ENCODE results near the gene MAD2L2.

The MAD2L2 gene

DNA sequence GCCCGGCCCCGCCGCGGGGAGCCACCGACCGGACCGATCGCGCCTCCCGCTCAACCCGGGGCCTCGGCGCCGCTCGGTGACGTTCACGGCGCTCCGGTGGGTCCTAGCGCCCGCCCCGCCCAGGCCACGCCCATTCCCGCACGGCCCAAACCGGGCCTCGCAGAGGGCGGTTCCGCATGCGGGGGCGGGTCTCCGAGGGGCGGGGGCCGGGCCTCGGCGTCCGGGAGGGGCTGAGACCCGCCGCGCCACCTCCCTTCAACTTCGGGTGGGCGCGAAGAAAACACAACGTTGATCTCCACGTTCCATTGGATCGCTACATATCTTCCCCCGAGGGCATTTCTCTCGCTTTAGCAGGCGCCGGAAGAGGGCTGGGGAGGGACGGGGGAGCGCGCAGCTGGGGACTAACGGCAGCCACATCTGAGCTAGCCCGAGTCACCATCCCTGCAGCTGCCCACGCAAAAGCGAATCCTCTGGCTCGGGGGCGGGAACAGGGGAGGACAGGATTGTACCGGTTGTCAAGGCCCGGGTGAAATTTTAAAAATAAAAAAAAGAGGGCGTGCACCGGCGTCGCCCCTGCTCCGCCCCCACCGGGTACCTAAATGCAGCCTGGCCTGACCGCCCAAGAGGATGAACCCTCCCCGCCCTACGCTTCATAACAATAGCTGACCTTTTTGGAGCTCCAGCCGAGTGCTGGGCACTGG lies at the start of gene MAD2L2:
MAD2L2 (minus strand) TSS at position 78 of the 701 bp plus-strand sequence. CDS start 547 bp downstream, outside the sequence.
- DNase-seq = peak; percentile 81

DNA sequence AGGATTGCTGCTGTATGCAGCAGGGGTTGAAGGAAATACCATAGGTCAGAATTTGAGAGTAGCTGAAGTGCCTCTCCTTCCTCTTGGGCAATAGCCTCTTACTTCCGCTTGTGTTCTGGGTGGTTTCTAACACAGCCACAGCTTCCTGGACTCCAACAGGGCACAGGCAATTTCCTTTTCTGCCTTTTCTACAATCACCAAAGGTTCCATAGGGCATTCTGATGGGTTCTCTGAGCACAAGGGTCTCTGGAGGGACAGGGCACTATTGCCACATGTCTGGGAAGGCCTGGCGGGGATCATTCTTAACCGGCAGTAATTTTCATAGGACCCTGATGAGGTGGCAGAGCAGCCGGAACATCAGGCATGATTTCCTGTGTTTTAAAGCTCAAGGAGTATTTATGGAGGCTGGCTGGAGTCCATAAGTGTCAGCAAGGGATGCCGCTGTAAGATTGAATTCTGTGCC lies 49.5 kb upstream of the MAD2L2 start:
- DNase-seq = peak; percentile 84

DNA sequence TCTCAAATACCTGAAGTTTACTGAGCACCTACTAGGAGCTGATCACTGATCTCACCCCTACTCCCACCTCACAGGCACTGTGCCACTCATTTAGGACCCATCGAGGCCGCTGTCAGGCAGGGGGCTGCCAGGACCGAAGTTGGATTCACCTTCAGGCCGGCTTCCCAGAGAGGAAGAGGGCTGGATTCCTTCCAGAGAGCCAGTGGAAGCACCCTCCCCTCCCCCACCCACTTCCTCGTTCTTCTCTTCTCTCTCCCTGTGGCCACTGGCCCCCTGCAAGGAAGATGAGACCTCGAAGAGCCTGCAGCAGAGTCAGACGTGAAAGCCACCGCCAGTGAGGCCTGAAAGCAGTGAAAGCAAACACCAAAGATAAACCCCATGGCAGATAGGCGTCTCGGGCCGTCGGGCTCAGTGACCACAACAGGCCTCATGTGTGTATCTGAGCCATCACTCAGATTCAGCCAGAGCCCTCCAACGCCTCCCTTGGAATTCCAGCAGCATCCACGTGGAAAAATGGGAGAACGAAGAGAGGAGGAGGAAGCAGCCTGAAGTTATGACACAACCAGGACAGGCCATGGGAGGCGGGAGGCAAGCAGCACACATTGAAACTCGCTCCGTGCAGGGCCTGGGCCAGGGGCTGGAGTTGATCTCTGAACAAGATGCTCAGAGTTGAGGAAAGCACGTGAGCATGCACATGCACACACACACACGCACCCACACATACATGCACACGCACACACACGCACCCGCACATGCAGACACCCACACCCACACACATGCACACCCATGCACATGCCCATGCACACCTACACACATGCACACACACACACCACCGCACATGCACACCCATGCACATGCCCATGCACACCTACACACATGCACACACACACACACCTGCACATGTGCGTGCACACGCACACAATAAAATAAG lies 48.8 kb upstream of the MAD2L2 start:
- peak; percentile 33 for DNase-seq

DNA sequence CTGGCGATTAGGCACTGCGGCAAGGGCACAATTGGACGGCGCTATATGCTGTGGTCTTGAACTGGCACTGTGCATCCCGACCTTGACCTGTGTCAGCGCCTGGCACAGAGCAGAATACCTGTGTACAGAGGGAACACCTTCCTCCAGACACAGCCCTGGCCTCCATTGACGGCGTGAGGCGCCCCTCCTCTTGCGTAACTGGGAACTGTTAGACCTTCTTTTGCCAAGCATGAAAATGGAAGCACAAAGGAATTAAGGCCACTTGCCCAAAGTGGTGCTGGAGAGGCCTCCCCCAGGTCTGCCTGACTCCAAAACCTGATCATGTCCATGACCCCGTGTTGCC lies 48.2 kb upstream of the MAD2L2 start:
- no peak for DNase-seq

DNA sequence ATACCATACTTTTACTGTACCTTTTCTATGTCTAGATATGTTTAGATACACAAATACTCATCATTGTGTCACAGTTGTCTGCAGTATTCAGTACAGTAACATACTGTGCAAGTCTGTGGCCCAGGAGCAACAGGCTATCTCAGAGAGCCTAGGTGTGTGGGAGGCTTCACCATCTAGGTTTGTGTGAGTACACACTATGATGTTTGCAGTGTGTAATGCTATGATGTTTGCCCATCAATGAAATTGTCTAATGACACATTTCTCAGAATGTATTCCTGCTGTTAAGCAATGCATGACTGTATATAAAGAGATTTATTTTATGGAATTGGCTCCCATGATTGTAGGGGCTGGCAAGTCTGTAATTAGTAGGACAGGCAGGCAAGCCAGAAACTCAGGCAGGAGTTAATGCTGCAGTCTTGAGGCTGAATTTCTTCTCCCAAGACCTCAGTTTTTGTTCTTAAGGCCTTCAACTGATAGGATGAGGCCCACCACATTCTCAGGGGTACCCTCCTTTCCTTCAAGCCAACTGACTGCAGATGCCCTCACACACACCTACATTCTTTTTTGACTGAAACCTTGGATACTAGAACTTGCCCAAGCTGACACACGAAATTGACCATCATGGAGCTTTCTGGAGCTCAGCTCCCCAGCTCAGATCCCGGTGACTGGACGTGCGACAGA lies 47.3 kb upstream of the MAD2L2 start:
- no peak for DNase-seq

DNA sequence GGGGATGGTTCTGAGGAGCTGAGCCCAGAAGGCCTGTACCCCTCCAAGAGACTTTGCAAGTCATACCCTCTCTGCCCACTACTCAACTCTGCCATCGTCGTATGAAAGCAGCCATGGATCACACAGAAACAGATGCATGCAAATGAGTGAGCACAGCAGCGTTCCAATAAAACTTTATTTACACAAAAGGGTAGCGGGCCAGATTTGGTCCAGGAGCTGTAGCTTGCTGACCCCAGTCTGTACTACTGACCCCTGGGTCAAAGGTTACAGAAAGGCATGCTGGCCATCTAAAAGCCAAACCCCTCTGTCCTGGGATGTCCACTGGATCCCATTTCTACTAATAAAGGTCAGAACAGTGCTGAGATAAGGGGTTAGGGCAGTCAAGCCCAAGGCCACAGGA lies 46.2 kb upstream of the MAD2L2 start:
- no peak for DNase-seq

DNA sequence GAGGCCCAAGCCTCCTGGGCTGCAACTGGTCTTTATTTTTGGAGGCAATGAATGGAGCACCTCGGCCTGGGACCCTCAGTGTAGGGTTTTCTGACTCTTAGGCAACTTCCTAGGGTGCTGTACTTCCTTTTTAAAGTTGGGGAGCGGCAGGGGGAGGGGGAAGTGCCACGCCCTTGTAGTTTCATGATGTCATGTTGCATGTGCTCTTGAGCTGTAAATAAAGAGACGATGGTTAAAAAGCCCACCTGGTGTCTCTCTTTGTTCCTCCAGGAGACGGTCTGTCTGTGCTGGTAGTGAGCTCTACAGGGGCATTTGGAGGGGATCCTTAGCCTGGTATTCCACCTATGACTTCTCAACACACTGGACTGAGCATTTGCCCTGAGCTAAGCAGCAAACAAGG lies 44.7 kb upstream of the MAD2L2 start:
- DNase-seq = no peak

DNA sequence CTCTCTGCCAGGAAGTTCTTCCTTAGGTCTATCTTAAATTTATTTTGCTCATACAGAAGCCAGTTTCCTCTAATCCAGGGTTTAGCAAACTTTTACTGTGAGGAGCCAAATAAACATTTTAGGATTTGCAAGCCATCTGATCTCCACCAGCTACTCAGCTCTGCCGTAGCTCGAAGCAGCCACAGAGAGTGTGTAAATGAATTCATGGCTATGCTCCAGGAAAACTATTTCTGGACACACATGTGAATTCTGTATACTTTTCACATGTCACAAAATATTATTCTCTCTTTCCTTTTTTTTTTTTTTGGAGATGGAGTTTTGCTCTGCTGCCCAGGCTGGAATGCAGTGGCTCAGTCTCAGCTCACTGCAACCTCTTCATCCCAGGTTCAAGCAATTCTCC lies 41.6 kb upstream of the MAD2L2 start:
- DNase-seq = no peak

DNA sequence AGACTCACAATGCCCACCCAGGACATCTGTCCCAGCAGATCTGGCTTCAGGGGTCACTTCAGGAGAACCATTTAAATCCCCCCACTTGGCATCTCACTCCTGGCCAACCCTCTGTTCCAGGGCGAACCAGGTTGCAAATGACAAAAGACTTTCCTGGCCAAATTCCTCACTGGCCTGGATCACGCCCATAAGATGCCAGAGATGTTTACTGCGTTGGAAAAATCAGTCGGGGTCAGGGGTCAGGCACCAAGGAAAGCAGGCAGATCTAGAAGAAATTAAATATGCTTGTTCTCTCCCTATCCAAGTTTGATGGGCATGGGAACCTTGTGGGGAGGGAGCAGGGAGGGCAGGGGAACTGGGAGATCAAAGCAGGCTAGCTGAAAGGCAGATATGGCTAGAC lies 40.4 kb upstream of the MAD2L2 start:
- DNase-seq = no peak

DNA sequence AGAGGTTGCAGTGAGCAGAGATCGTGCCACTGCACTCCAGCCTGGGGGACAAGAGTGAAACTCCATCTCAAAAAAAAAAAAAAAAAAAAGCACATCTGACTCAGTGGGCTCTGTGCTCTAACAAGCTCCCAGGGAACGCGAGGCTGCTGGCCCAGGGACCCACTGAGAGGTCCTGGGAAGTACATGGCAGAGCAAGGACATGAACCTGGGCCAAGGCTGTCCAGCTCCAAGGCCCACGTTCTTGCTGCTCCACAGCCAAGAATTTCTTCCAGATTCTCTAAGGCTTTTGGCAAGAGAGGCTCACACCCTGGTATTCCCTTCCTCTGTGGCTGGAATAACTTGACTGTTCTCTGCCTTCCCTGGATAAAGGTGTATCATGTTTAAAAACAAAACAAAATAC lies 39.6 kb upstream of the MAD2L2 start:
- no peak for DNase-seq

DNA sequence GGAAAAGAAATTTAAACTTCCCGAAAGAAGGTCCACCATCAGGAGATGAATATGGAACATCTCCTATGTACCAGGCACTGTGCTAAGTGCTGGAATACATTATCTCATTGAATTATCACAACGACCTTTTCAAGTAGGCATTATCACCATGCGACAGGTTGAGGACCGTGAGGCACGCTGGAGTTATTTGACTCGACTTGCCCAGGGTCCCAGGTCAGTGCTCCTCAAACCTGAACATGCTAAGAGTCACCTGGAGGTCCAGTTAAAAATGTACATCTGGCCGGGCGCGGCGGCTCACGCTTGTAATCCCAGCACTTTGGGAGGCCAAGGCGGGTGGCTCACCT lies 39.1 kb upstream of the MAD2L2 start:
- DNase-seq = no peak

DNA sequence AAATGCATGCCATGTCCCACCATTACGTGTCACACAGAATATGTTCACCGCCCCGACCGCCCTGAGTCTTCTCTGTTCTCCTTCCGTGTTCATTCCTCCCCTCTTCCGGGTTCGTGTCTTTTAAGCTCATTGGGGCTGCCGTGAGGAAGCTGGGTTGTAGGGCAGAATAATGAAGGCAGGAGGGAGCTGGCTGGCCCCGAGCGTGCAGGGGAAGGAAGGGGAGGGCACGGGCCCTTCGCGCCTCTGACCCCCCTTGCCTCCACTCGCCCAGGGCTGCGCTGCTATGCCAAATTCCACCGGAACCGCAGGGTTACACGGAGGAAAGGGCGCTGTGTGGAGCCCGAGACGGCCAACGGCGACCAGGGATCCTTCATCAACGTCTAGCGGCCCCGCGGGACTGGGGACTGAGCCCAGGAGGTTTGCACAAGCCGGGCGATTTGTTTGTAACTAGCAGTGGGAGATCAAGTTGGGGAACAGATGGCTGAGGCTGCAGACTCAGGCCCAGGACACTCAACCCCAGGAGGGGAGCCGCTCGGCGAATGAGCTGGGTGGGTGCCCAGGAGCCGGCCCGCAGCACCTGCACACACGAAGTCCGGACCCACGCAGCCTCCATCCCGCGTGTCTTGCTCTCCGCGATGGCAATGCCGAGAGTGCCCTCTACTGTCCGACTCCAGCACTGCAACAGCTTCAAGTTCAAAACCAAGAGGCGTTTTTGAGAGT lies 38.5 kb upstream of the MAD2L2 start:
- peak; percentile 90 for DNase-seq

DNA sequence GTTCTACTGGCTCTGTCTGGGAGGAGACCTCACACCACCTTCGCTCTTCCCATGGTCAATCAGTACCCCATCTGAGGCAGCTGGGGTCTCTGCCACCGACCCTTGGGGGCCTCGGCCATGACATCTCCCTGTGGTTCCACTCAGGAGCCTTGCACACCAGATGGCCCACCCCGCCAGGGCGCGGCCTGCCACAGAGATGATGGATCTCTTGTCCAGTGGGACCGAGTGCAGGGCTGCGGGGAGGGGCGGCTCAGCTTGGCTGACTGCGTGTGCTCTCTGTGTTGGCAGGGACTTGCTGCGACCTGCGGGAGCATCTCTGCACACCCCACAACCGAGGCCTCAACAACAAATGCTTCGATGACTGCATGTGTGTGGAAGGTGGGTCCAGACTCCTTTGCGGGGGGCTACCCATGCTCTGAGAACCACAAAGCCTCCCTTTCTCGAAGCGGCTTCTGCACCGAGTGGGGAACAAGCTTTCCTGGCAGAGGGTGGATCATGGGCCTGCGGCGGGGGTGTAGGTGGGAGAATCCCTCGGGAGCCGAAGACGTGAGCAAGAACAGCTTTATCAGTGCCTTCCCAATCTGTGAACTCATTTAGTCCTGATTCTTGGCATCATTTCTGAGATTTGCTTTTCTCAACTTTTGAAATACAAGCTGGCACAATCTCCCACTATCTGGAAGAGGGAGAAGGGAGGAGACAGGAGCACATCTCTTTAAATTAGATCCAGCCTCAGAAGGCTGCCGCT lies 34.1 kb upstream of the MAD2L2 start:
- no peak for DNase-seq

DNA sequence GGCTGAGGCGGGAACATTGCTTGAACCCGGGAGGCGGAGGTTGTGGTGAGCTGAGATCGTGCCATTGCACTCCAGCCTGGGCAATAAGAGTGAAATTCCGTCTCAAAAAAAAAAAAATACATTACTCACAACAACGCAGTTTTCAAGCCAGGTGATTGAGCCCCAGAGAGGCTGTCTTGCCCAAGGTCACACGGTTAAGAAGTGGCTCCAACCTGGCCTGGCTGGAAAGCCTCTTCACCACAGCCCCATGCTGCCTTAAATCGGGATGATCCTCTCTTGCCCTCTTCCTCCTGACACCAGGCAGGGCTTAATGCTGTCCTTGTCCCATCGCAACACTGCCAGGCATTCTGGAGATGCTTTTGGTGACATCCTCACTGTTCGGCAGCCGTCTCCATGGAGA lies 32.1 kb upstream of the MAD2L2 start:
- DNase-seq = no peak

DNA sequence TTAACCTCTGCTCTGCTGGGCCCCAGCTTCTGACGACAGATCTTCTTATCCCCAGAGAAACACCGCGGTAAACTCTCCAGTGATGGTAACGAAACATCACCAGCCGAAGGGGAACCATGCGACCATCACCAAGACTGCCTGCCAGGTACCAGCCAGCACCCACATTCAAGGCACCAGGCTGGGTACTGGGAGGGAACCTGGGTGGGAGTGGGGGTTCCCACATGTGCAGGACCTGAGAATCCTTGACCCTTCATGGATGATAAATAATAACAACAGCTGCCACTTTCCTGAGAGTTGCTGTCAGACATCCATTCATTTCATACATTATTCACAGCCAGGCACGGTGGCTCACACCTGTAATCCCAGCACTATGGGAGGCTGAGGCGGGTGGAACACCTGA lies 31.3 kb upstream of the MAD2L2 start:
- no peak for DNase-seq

DNA sequence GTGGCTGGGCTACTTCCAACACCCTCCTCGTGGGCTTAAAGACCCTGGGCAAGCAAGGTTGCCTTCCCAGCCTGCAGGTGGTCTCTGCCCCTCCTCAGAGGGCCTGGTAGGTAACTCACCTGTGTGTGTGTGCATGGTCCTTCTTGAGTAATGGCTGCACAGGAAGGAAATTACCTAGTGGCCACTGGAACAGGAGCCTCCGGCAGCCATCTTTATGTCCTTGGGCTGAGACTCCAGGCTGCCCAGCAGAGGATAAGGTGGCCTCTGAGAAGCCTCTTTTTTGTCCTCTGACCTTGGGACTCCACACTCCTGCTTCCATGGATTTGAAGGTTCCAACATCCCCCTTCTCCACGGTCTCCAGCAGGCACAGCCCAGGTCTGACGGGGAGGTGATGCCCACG lies 30.5 kb upstream of the MAD2L2 start:
- no peak for DNase-seq

DNA sequence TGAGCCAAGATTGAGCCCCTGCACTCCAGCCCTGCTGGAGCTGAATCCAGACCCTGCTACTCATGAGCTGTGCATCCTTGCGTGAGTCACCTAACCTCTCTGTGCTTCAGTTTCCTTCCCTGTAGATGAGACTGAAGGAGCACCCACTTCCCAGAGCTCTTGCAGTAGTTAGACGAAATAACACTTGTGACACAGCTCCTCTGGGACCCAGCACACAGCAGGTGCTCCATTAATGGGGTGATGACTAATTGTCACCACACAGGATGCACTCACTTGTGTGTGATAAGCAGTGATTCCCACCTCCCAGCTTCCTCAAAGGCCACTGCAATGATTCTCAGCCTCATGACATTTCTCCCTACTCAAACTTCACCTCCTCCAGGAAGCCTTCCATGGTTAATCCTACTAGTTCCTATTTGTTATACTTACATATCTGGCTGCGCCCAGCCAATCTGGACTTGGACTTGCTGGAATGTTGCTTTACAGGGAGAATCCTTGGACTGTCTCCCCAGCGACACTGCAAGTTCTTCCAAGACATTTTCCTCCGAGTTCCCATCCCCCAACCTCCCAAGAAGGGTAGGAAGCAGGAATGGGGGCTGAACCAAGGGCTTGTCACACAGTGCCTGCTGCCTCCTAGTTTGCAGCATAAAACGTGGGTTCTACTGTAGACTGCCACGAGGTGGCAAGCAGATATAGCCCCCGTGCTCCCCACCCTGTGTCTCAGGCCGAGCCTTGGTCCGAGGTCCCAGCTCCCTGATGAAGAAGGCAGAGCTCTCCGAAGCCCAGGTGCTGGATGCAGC lies 27.8 kb upstream of the MAD2L2 start:
- DNase-seq = no peak

DNA sequence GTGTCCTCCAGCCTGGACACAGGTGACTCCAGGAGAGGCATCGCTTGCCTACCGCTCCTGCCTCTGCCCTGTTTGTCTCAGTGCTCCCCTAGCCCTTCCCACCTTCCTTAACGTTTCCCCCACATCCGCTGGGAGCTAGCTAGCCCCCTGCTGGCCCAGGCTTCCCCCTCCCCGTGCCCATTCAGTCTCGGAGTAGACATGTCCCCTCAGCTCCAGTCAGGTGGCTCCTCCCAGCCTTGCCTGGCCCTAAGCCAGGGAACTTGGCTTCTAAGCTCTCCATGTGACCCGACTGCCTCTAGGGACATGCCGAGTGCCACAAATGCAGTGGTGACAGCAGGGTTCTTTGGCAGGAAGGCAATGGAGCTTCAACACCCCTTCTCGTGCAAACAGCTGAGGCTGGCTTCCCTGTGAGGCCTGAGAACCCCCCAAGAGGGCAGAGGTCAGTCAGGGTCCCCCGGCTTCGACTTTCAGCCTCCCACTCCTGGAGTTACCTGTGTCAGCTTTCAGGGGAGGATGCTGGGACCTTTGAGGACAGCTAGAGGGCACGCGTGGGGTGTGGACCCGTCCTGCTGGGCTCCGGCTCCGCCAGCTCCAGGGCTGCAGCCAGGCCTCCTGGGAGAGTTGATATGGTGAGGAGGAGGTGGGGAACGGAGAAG lies 26.8 kb upstream of the MAD2L2 start:
- DNase-seq = no peak

DNA sequence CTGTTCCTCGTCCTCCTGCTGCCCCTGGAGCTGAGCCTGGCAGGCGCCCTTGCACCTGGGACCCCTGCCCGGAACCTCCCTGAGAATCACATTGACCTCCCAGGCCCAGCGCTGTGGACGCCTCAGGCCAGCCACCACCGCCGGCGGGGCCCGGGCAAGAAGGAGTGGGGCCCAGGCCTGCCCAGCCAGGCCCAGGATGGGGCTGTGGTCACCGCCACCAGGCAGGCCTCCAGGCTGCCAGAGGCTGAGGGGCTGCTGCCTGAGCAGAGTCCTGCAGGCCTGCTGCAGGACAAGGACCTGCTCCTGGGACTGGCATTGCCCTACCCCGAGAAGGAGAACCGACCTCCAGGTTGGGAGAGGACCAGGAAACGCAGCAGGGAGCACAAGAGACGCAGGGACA lies 25.3 kb upstream of the MAD2L2 start:
- no peak for DNase-seq

DNA sequence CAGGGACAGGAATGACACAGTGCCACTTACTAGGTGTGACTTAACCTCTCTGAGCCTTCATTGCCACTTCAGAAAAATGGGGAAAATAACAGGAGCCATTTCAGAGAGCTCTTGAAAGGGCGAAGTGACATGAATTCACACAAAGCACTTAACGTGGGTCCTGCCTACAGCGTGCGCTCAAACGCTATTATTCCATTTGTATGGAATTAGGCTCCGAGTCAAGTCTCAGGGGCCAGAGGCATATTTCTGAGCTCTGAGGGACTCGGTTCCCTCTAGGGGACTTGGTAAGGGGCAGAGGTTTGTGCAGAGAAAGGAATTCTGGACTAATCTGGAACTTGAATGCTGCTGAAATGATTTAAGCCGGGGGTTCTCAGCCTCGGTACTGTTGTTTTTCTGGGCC lies 24.6 kb upstream of the MAD2L2 start:
- DNase-seq = no peak
